DOHH2 (cell line): ENCODE results near the gene MYCBP2.

Experiments used
- H3F3A ChIP-seq: fragments of 200-600 bp; sonication (generic), shearing (Covaris generic); 2 replicates; pipeline ENCODE4 v1.6.0; 2016; ENCODE audit warnings: antibody characterized with exemption, mild to moderate bottlenecking; ENCODE audit not compliant: control insufficient read depth, insufficient read depth
- H3K27ac ChIP-seq: fragments of 200-600 bp; sonication (generic); 2 replicates; pipeline ENCODE4 v1.5.1; 2014; ENCODE audit warnings: low read depth, mild to moderate bottlenecking, low read length, moderate library complexity
- H3K27me3 ChIP-seq: fragments of 200-600 bp; sonication (generic); 2 replicates; pipeline ENCODE4 v1.6.1; 2014; ENCODE audit warnings: mild to moderate bottlenecking, low read length, mixed read lengths; ENCODE audit not compliant: control insufficient read depth
- H3K36me3 ChIP-seq: fragments of 200-600 bp; sonication (generic); 2 replicates; pipeline ENCODE4 v1.6.1; 2014; ENCODE audit warnings: mild to moderate bottlenecking, low read length, moderate library complexity, mixed read lengths; ENCODE audit not compliant: control insufficient read depth
- H3K4me1 ChIP-seq: fragments of 200-600 bp; sonication (generic); 2 replicates; pipeline ENCODE4 v1.6.1; 2014; ENCODE audit warnings: mild to moderate bottlenecking, low read length, mixed read lengths; ENCODE audit not compliant: control insufficient read depth
- H3K4me2 ChIP-seq: fragments of 200-600 bp; sonication (generic); 2 replicates; pipeline ENCODE4 v1.6.0; 2014; ENCODE audit warnings: mild to moderate bottlenecking, low read length, moderate library complexity
- H3K4me3 ChIP-seq: fragments of 200-600 bp; sonication (generic); 2 replicates; pipeline ENCODE4 v1.5.1; 2014; ENCODE audit warnings: mild to moderate bottlenecking, low read length, mixed read lengths
- H3K79me2 ChIP-seq: fragments of 200-600 bp; sonication (generic); 2 replicates; pipeline ENCODE4 v1.6.1; 2014; ENCODE audit warnings: mild to moderate bottlenecking, low read length, mixed read lengths; ENCODE audit not compliant: control insufficient read depth
- H3K9me2 ChIP-seq: fragments of 200-600 bp; sonication (generic); replicated peaks from 2 replicates; pipeline ENCODE4 v1.6.1; 2014; ENCODE audit warnings: mild to moderate bottlenecking, low read length, mixed read lengths; ENCODE audit not compliant: control insufficient read depth
- H3K9me3 ChIP-seq: fragments of 200-600 bp; sonication (generic); 2 replicates; pipeline ENCODE4 v1.6.1; 2014; ENCODE audit warnings: antibody characterized with exemption, low read length, mixed read lengths; ENCODE audit not compliant: control insufficient read depth, insufficient read depth
- H4K20me1 ChIP-seq: fragments of 200-600 bp; sonication (generic); 2 replicates; pipeline ENCODE4 v1.6.0; 2014; ENCODE audit warnings: low read depth, mild to moderate bottlenecking, antibody characterized with exemption, low read length, moderate library complexity; ENCODE audit not compliant: control insufficient read depth, insufficient read depth
- CTCF ChIP-seq: fragments of 200-600 bp; sonication (generic); IDR thresholded peaks from one replicate; pipeline ENCODE4 v1.5.1; 2014; ENCODE audit warnings: antibody characterized with exemption, mild to moderate bottlenecking, low read depth, low read length; ENCODE audit not compliant: poor library complexity, severe bottlenecking
- EZH2phosphoT487 ChIP-seq: fragments of 200-600 bp; sonication (generic); IDR thresholded peaks from 2 replicates; pipeline ENCODE4 v1.6.1; 2017; ENCODE audit warnings: borderline replicate concordance, mild to moderate bottlenecking, antibody characterized with exemption, low read length, moderate library complexity, mixed read lengths

The MYCBP2 gene

GRCh38 chr13:77353995-77354394, 27.1 kb upstream of the MYCBP2 start:
- H4K20me1 ChIP-seq, result no peaks in the 10 kb centered on the region
- peak overlapping the region; percentile 77 for H3K4me2 ChIP-seq

GRCh38 chr13:77351315-77351714, 24.4 kb upstream of the MYCBP2 start:
- H3K9me3 ChIP-seq, result no peaks in the 10 kb centered on the region
- H3K4me1 ChIP-seq, result peaks cover 15% of the 10 kb centered on the region
- no peaks in the 10 kb centered on the region for H3K79me2 ChIP-seq
- H3K27me3 ChIP-seq, result no peaks in the 10 kb centered on the region
- H3K4me3 ChIP-seq, result no peak overlapping the region
- no peaks in the 10 kb centered on the region for H3K36me3 ChIP-seq
- H3K9me2 ChIP-seq, result no peaks in the 10 kb centered on the region
- no peak for TF ChIP-seq CTCF
- no peak for TF ChIP-seq EZH2phosphoT487
- no peak overlapping the region for H3K4me2 ChIP-seq
- peaks cover 4% of the 10 kb centered on the region; the same call in 1 of the 2 replicates for H3F3A ChIP-seq
- no peaks in the 10 kb centered on the region for H4K20me1 ChIP-seq
- H3K27ac ChIP-seq, result no peak overlapping the region

More at GRCh38 chr13:77353995-77354394, 27.1 kb upstream of the MYCBP2 start:
- H3K9me2 ChIP-seq, result no peaks in the 10 kb centered on the region
- TF ChIP-seq CTCF (no peak), EZH2phosphoT487 (no peak)
- H3K36me3 ChIP-seq, result no peaks in the 10 kb centered on the region
- H3K79me2 ChIP-seq, result no peaks in the 10 kb centered on the region
- no peaks in the 10 kb centered on the region for H3K9me3 ChIP-seq
- peak overlapping the region; percentile 53 for H3K4me3 ChIP-seq
- peaks cover 16% of the 10 kb centered on the region for H3K4me1 ChIP-seq
- H3K27ac ChIP-seq, result peak overlapping the region; percentile 56
- H3F3A ChIP-seq, result peaks cover 4% of the 10 kb centered on the region; the same call in 1 of the 2 replicates
- H3K27me3 ChIP-seq, result no peaks in the 10 kb centered on the region

GRCh38 chr13:77350811-77351210, 23.9 kb upstream of the MYCBP2 start:
- Histone ChIP-seq H3F3A (peaks cover 4% of the 10 kb centered on the region; the same call in 1 of the 2 replicates), H3K27ac (no peak overlapping the region), H3K4me1 (peaks cover 20% of the 10 kb centered on the region), H3K27me3 (no peaks in the 10 kb centered on the region), H3K4me3 (no peak overlapping the region), H3K4me2 (no peak overlapping the region), H3K79me2 (no peaks in the 10 kb centered on the region), H4K20me1 (no peaks in the 10 kb centered on the region), H3K36me3 (no peaks in the 10 kb centered on the region), H3K9me3 (no peaks in the 10 kb centered on the region), H3K9me2 (no peaks in the 10 kb centered on the region)
- no peak for TF ChIP-seq CTCF
- no peak for TF ChIP-seq EZH2phosphoT487
